ENCODE measurements around the gene PDZD2.

Gene PDZD2

GRCh38 chr5:31786090-31786631 is 147.2 kb downstream of the PDZD2 start:
- Histone ChIP-seq H3K4me3 (ENCODE audit: low read length) (no peak overlapping the region), H3K9me2 (replicated peaks; ENCODE audit: insufficient read depth, low read length) (no peaks in the 10 kb centered on the region), H3K9me3 (replicated peaks; ENCODE audit: insufficient read depth, low read length) (no peaks in the 10 kb centered on the region), H3K36me3 (replicated peaks; ENCODE audit: insufficient read depth, low read length) (no peaks in the 10 kb centered on the region), H2AFZ (ENCODE audit: low read length) (no peak overlapping the region), H3K4me2 (ENCODE audit: low read depth, low read length) (no peak overlapping the region), H3K4me1 (ENCODE audit: low read length) (no peaks in the 10 kb centered on the region), H3K27me3 (replicated peaks; ENCODE audit: insufficient read depth, low read length) (no peaks in the 10 kb centered on the region), H3K27ac (ENCODE audit: low read length) (no peak overlapping the region), H3F3A (ENCODE audit: insufficient read depth, low read length) (no peaks in the 10 kb centered on the region), H3K9ac (ENCODE audit: low read length) (no peak overlapping the region), H3K79me2 (ENCODE audit: low read length) (no peaks in the 10 kb centered on the region), H4K20me1 (ENCODE audit: insufficient read depth, low read length) (no peaks in the 10 kb centered on the region)
- DNase-seq = no peak
- TF ChIP-seq EZH2phosphoT487 (IDR thresholded peaks at IDR 0.05; ENCODE audit: low read length) = no peak
- TF ChIP-seq CTCF (IDR thresholded peaks at IDR 0.05; ENCODE audit: low read length) = no peak
- no peak for TF ChIP-seq EZH2 (optimal IDR thresholded peaks at IDR 0.05; ENCODE audit: low read depth, low read length)

GRCh38 chr5:31794009-31794408 is 155.1 kb downstream of the PDZD2 start:
- Histone ChIP-seq H3K27ac (ENCODE audit: low read length) (no peak overlapping the region), H3K9me3 (replicated peaks; ENCODE audit: insufficient read depth, low read length) (no peaks in the 10 kb centered on the region), H3K27me3 (replicated peaks; ENCODE audit: insufficient read depth, low read length) (no peaks in the 10 kb centered on the region), H3K9ac (ENCODE audit: low read length) (no peak overlapping the region), H3K4me1 (ENCODE audit: low read length) (no peaks in the 10 kb centered on the region), H3K4me3 (ENCODE audit: low read length) (no peak overlapping the region), H3K4me2 (ENCODE audit: low read depth, low read length) (no peak overlapping the region), H3F3A (ENCODE audit: insufficient read depth, low read length) (no peaks in the 10 kb centered on the region), H3K9me2 (replicated peaks; ENCODE audit: insufficient read depth, low read length) (no peaks in the 10 kb centered on the region), H2AFZ (ENCODE audit: low read length) (no peak overlapping the region), H3K79me2 (ENCODE audit: low read length) (no peaks in the 10 kb centered on the region), H3K36me3 (replicated peaks; ENCODE audit: insufficient read depth, low read length) (no peaks in the 10 kb centered on the region), H4K20me1 (ENCODE audit: insufficient read depth, low read length) (no peaks in the 10 kb centered on the region)
- TF ChIP-seq EZH2 (optimal IDR thresholded peaks at IDR 0.05; ENCODE audit: low read depth, low read length) (no peak), CTCF (IDR thresholded peaks at IDR 0.05; ENCODE audit: low read length) (no peak), EZH2phosphoT487 (IDR thresholded peaks at IDR 0.05; ENCODE audit: low read length) (no peak)
- no peak for DNase-seq

- Histone ChIP-seq H3K9ac (ENCODE audit: low read length) (no peak overlapping the region), H2AFZ (ENCODE audit: low read length) (no peak overlapping the region), H3K27me3 (replicated peaks; ENCODE audit: insufficient read depth, low read length) (no peaks in the 10 kb centered on the region), H3K4me3 (ENCODE audit: low read length) (no peak overlapping the region), H3K36me3 (replicated peaks; ENCODE audit: insufficient read depth, low read length) (no peaks in the 10 kb centered on the region), H3K79me2 (ENCODE audit: low read length) (no peaks in the 10 kb centered on the region), H3K27ac (ENCODE audit: low read length) (no peak overlapping the region), H4K20me1 (ENCODE audit: insufficient read depth, low read length) (no peaks in the 10 kb centered on the region), H3K4me1 (ENCODE audit: low read length) (no peaks in the 10 kb centered on the region), H3K9me2 (replicated peaks; ENCODE audit: insufficient read depth, low read length) (no peaks in the 10 kb centered on the region), H3F3A (ENCODE audit: insufficient read depth, low read length) (no peaks in the 10 kb centered on the region), H3K9me3 (replicated peaks; ENCODE audit: insufficient read depth, low read length) (no peaks in the 10 kb centered on the region), H3K4me2 (ENCODE audit: low read depth, low read length) (no peak overlapping the region)
- no peak for DNase-seq
- TF ChIP-seq EZH2phosphoT487 (IDR thresholded peaks at IDR 0.05; ENCODE audit: low read length) (no peak), EZH2 (optimal IDR thresholded peaks at IDR 0.05; ENCODE audit: low read depth, low read length) (no peak), CTCF (IDR thresholded peaks at IDR 0.05; ENCODE audit: low read length) (no peak)
These were observed 159.2 kb downstream of the PDZD2 start for GRCh38 chr5:31798168-31798567.

Data from MM.1S (cell line).